GM12874 (cell line): Measurements from ENCODE around the gene GNB5.

Experiments
- CTCF ChIP-seq: IDR thresholded peaks from 2 replicates; pipeline ENCODE4 v1.5.1; 2011; ENCODE audit warnings: low read depth, mild to moderate bottlenecking, control low read depth, low read length, moderate library complexity; ENCODE audit not compliant: insufficient read depth

Gene GNB5

GRCh38 chr15:52103217-52104207, 87.7 kb downstream of the GNB5 start:
- TF ChIP-seq CTCF, result no peak

- TF ChIP-seq CTCF, result no peak
Measured at GRCh38 chr15:52102463-52102862, 88.7 kb downstream of the GNB5 start.

- TF ChIP-seq CTCF, result no peak
Measured at GRCh38 chr15:52101542-52102323, 89.5 kb downstream of the GNB5 start.

- no peak for TF ChIP-seq CTCF
Measured at GRCh38 chr15:52100807-52101442, 90.3 kb downstream of the GNB5 start.

- TF ChIP-seq CTCF, result no peak
Measured at GRCh38 chr15:52099651-52100272, 91.4 kb downstream of the GNB5 start.

- TF ChIP-seq CTCF, result no peak
Measured at GRCh38 chr15:52098323-52098722, 92.9 kb downstream of the GNB5 start.
